ENCODE results near the gene TBRG4.

Gene TBRG4

GRCh38 chr7:45153233-45153632 is 41.7 kb upstream of the TBRG4 start:
- TF ChIP-seq, protein P1, sequence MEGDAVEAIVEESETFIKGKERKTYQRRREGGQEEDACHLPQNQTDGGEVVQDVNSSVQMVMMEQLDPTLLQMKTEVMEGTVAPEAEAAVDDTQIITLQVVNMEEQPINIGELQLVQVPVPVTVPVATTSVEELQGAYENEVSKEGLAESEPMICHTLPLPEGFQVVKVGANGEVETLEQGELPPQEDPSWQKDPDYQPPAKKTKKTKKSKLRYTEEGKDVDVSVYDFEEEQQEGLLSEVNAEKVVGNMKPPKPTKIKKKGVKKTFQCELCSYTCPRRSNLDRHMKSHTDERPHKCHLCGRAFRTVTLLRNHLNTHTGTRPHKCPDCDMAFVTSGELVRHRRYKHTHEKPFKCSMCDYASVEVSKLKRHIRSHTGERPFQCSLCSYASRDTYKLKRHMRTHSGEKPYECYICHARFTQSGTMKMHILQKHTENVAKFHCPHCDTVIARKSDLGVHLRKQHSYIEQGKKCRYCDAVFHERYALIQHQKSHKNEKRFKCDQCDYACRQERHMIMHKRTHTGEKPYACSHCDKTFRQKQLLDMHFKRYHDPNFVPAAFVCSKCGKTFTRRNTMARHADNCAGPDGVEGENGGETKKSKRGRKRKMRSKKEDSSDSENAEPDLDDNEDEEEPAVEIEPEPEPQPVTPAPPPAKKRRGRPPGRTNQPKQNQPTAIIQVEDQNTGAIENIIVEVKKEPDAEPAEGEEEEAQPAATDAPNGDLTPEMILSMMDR (IDR thresholded peaks at IDR 0.05; ENCODE audit: low read depth, low read length) = peak; percentile 33; the same call in 1 of the 2 replicates
- no peak overlapping the region for H3K4me3 ChIP-seq (ENCODE audit: low read depth, low read length)
- no peaks in the 10 kb centered on the region for H3K36me3 ChIP-seq
- no peaks in the 10 kb centered on the region for H3K27me3 ChIP-seq
- H3K9me3 ChIP-seq = no peaks in the 10 kb centered on the region
- DNase-seq = no peak
- no peaks in the 10 kb centered on the region for H3K4me1 ChIP-seq

- Histone ChIP-seq H3K9me3 (no peaks in the 10 kb centered on the region), H3K4me3 (ENCODE audit: low read depth, low read length) (no peak overlapping the region), H3K4me1 (no peaks in the 10 kb centered on the region), H3K36me3 (no peaks in the 10 kb centered on the region), H3K27me3 (no peaks in the 10 kb centered on the region)
- no peak for DNase-seq
- TF ChIP-seq, protein P1 (IDR thresholded peaks at IDR 0.05; ENCODE audit: low read depth, low read length) = no peak
These were observed 40.5 kb upstream of the TBRG4 start for GRCh38 chr7:45151967-45152366.

DNA sequence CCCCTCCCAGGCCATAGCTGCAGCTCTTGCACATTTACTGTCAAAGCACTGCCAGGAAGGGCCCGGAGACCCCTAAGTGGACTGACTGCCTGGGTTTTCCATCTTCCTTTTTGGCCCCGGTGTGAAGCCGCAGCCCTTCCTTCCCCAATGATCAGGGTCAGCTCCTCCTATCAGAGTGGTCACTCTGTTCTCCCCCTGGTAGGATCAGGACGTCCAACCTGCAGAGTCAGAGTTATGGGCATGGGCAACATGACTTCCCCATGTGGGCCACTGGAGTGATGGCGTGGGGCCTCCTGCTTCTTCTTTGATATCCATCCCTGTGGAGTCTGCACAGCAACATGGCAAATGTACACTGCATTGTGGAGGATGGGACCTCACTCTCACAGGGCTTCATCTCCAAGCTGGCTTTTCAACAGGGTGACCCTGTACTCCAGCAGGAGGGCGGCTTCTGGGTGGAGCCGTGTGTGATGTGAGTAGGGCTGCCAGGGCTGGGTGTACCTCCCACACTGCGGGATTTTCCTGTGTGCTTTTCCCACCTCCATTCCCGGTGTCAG is 39.7 kb upstream of the TBRG4 start:
- no peaks in the 10 kb centered on the region for H3K36me3 ChIP-seq
- H3K4me3 ChIP-seq (ENCODE audit: low read depth, low read length) = no peak overlapping the region
- no peaks in the 10 kb centered on the region for H3K27me3 ChIP-seq
- H3K4me1 ChIP-seq = no peaks in the 10 kb centered on the region
- no peak for DNase-seq
- TF ChIP-seq, protein P1 (IDR thresholded peaks at IDR 0.05; ENCODE audit: low read depth, low read length) = no peak
- no peaks in the 10 kb centered on the region for H3K9me3 ChIP-seq

- Histone ChIP-seq H3K4me3 (ENCODE audit: low read depth, low read length) (no peak overlapping the region), H3K9me3 (no peaks in the 10 kb centered on the region), H3K36me3 (no peaks in the 10 kb centered on the region), H3K4me1 (no peaks in the 10 kb centered on the region), H3K27me3 (no peaks in the 10 kb centered on the region)
- no peak for DNase-seq
- TF ChIP-seq, protein P1 (IDR thresholded peaks at IDR 0.05; ENCODE audit: low read depth, low read length) = no peak
These were observed 38.7 kb upstream of the TBRG4 start for GRCh38 chr7:45150199-45150598.

- Histone ChIP-seq H3K27me3 (no peaks in the 10 kb centered on the region), H3K9me3 (no peaks in the 10 kb centered on the region), H3K36me3 (no peaks in the 10 kb centered on the region), H3K4me3 (ENCODE audit: low read depth, low read length) (no peak overlapping the region), H3K4me1 (no peaks in the 10 kb centered on the region)
- no peak for DNase-seq
- TF ChIP-seq, protein P1 (IDR thresholded peaks at IDR 0.05; ENCODE audit: low read depth, low read length) = no peak
These were observed 38.1 kb upstream of the TBRG4 start for GRCh38 chr7:45149606-45150005.

DNA sequence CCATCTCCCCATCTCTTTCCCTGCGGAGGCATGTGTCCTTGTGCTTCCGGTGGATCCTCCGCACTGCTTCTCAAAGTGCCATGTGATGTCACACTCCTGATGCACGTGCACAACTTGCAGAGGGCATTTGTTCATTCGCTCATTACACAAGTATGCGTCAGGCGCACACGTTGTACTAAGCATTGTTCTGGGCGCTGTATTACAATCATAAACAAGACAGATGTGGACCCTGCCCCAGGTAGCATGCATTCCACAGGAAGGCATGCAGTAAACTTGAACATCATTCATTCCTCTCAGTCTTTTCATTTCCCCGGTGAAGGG is 37.1 kb upstream of the TBRG4 start:
- Histone ChIP-seq H3K9me3 (no peaks in the 10 kb centered on the region), H3K4me1 (no peaks in the 10 kb centered on the region), H3K36me3 (no peaks in the 10 kb centered on the region), H3K4me3 (ENCODE audit: low read depth, low read length) (no peak overlapping the region), H3K27me3 (no peaks in the 10 kb centered on the region)
- DNase-seq = no peak
- TF ChIP-seq, protein P1 (IDR thresholded peaks at IDR 0.05; ENCODE audit: low read depth, low read length) = no peak

Data from BE2C (cell line).